Pancreas (tissue), 10 donors: ENCODE data around the gene ZKSCAN1. TPM values are rescaled to one million over a fixed set of nuclear protein-coding genes. Genes with fewer than 3 reads are reported as not detected.

Experiments used
- ATAC-seq, 4 donors: fragments of 200-7000 bp; cut with Tn5 transposase; one replicate each; pipeline versions ENCODE4 v1.8.0 to v1.9.1; 2020; ENCODE audit warnings: mild to moderate bottlenecking in 4 of 4, moderate library complexity in 4 of 4
- DNase-seq, 6 donors: peaks; one replicate each; pipeline ENCODE4 v3.0.0-alpha.2; 2020
- FAIRE-seq: peaks from 2 replicates; lab custom pipeline; 2012; peaks lifted over from hg19 to GRCh38; lab: Jason Lieb, UNC
- H3K27ac ChIP-seq, 4 donors: fragments of 200-600 bp; sonication (generic); 1 replicate in 3 of 4; 2 replicates in 1 of 4; pipeline versions ENCODE4 v1.5.0 to v1.8.0; 2020
- H3K27me3 ChIP-seq, 4 donors: fragments of 200-600 bp; one replicate each; pipeline ENCODE4 v1.8.0; 2021
- H3K36me3 ChIP-seq, 3 donors: fragments of 200-600 bp; sonication (generic) in 1 of 3; one replicate each; pipeline versions ENCODE4 v1.5.0 to v1.8.0; 2020 to 2021
- H3K4me1 ChIP-seq, 3 donors: fragments of 200-600 bp; one replicate each; pipeline ENCODE4 v1.8.0; 2021
- H3K4me3 ChIP-seq, 4 donors: fragments of 200-600 bp; sonication (generic) in 2 of 4; one replicate each; pipeline versions ENCODE4 v1.5.0 to v1.8.0; 2020 to 2021
- H3K9me3 ChIP-seq, 4 donors: fragments of 200-600 bp; one replicate each; pipeline ENCODE4 v1.8.0; 2021
- CTCF ChIP-seq, 4 donors: fragments of 200-600 bp; sonication (generic) in 3 of 4; IDR thresholded peaks; one replicate each; pipeline versions ENCODE4 v1.5.0 to v1.8.0; 2021; ENCODE audit warnings: antibody characterized with exemption in 4 of 4
- WGBS, 2 donors: extraction: QIAGEN DNeasy Blood & Tissue Kit; methylation state at CpG; one replicate each; pipeline ENCODE4 v1.1.7; 2013; 5-methylcytosine and 5-hydroxymethylcytosine counted together
- intact Hi-C, 3 donors: fragments of 100-400 bp; cut with DNase I; formaldehyde crosslinking; loops; one replicate each; pipeline versions ENCODE4 v1.11.1 to v1.14.2; 2022
- polyA plus RNA-seq, 2 donors: library from polyadenylated mRNA; stranded (reverse); fragments of 200-250 nt; gene quantifications; one replicate each; pipeline ENCODE4 v1.2.3, GENCODE V29; 2013
- total RNA-seq, 6 donors: library from RNA; stranded (reverse); fragmentation: NEBNext Ultra II Directional in 4 of 6; extraction: Animal tissue kit (Norgen Biotek cat#: 25700) in 4 of 6; gene quantifications; one replicate each; pipeline versions ENCODE4 v1.2.1 to v1.2.4, GENCODE V29; 2021 to 2023
- donor health status: healthy with polysubstance abuse.
- donor health status: DM: no; HTN: no; CAD: no; lungs with moderate emphysema.
- donor health status: DM: no; HTN: no; CAD: no.
- donor health status: control.
- donor health status: control.
- donor health status: Bipolar disorder and iron deficiency.
- donor health status: DM: yes; HTN: yes; CAD: no.
- donor health status: DM: no; HTN: no; CAD: no.
- donor health status: DM: no; HTN: no; CAD: no.
- donor health status: DM: yes; HTN: yes; CAD: no.

Gene ZKSCAN1
- total and polyA plus RNA-seq, 8 donors, result 24.2 to 86.0 (median 61.7) TPM

GRCh38 chr7:100072462-100072861 is 57.1 kb downstream of the ZKSCAN1 start:
- DNase-seq, result no peak
- Histone ChIP-seq H3K36me3 (peaks cover 17 to 76% (median 67%) of the 10 kb centered on the region in 3 donors), H3K4me3 (no peak overlapping the region), H3K9me3 (peaks cover 0 to 2% (median 0%) of the 10 kb centered on the region in 4 donors), H3K27ac (no peak overlapping the region), H3K4me1 (no peaks in the 10 kb centered on the region), H3K27me3 (no peaks in the 10 kb centered on the region)
- TF ChIP-seq CTCF (IDR thresholded peaks at IDR 0.05), result no peak
- intact Hi-C loops, result no loop called here
- 97 to 98% methylated on average over 10 of the region's 10 CpGs for WGBS, 2 donors
- ATAC-seq, result no peak
- FAIRE-seq, result no peak

- 95 to 96% methylated on average over 7 of the region's 7 CpGs for WGBS, 2 donors
- TF ChIP-seq CTCF (IDR thresholded peaks at IDR 0.05), result no peak
- Histone ChIP-seq H3K9me3 (peaks cover 0 to 2% (median 0%) of the 10 kb centered on the region in 4 donors), H3K27ac (no peak overlapping the region), H3K27me3 (no peaks in the 10 kb centered on the region), H3K36me3 (peaks cover 17 to 75% (median 65%) of the 10 kb centered on the region in 3 donors), H3K4me1 (peaks cover 0 to 7% (median 3%) of the 10 kb centered on the region in 3 donors), H3K4me3 (no peak overlapping the region)
- no peak for FAIRE-seq
- intact Hi-C loops, result no loop called here
- no peak for DNase-seq
- no peak for ATAC-seq
Observed at GRCh38 chr7:100074841-100075240, 59.4 kb downstream of the ZKSCAN1 start.

- no peak for TF ChIP-seq CTCF (IDR thresholded peaks at IDR 0.05)
- ATAC-seq (no peak), DNase-seq (no peak), FAIRE-seq (no peak)
- peaks cover 0 to 13% (median 8%) of the 10 kb centered on the region in 3 donors for H3K4me1 ChIP-seq
- no peaks in the 10 kb centered on the region for H3K27me3 ChIP-seq
- intact Hi-C loops, result no loop called here
- peaks cover 0 to 2% (median 0%) of the 10 kb centered on the region in 4 donors for H3K9me3 ChIP-seq
- no peak overlapping the region for H3K4me3 ChIP-seq
- 92 to 93% methylated on average over 6 of the region's 6 CpGs for WGBS, 2 donors
- no peak overlapping the region for H3K27ac ChIP-seq
- peaks cover 17 to 69% (median 60%) of the 10 kb centered on the region in 3 donors for H3K36me3 ChIP-seq
Observed at GRCh38 chr7:100075418-100075817, 60.0 kb downstream of the ZKSCAN1 start.

- no peak for ATAC-seq
- Histone ChIP-seq H3K36me3 (peaks cover 4 to 51% (median 42%) of the 10 kb centered on the region in 3 donors), H3K4me3 (no peak overlapping the region), H3K27ac (no peak overlapping the region), H3K9me3 (no peaks in the 10 kb centered on the region), H3K4me1 (peaks cover 0 to 15% (median 13%) of the 10 kb centered on the region in 3 donors), H3K27me3 (no peaks in the 10 kb centered on the region)
- TF ChIP-seq CTCF (IDR thresholded peaks at IDR 0.05), result no peak
- no peak for DNase-seq
- intact Hi-C loops, result no loop called here
- WGBS, 2 donors, result 91 to 92% methylated on average over 4 of the region's 4 CpGs
- no peak for FAIRE-seq
Observed at GRCh38 chr7:100077205-100077604, 61.8 kb downstream of the ZKSCAN1 start.

GRCh38 chr7:100079024-100079560 is 63.7 kb downstream of the ZKSCAN1 start:
- DNase-seq, result no peak
- no peak overlapping the region for H3K4me3 ChIP-seq

More at GRCh38 chr7:100079024-100079560, 63.7 kb downstream of the ZKSCAN1 start:
- Histone ChIP-seq H3K27ac (no peak overlapping the region), H3K27me3 (no peaks in the 10 kb centered on the region), H3K9me3 (no peaks in the 10 kb centered on the region), H3K4me1 (peaks cover 0 to 16% (median 15%) of the 10 kb centered on the region in 3 donors), H3K36me3 (peaks cover 3 to 32% (median 26%) of the 10 kb centered on the region in 3 donors)
- 52 to 63% methylated on average over 7 of the region's 7 CpGs for WGBS, 2 donors
- FAIRE-seq (no peak), ATAC-seq (no peak)
- intact Hi-C loops, result no loop called here
- TF ChIP-seq CTCF (IDR thresholded peaks at IDR 0.05), result no peak
